KMS-11 (cell line): ENCODE data around the gene PLEKHA4.
"Not testable (repeated sequence)": the region's sequence is repeated elsewhere in the genome, so short reads cannot be mapped to it uniquely, and the experiment has no call there.

Source experiments
- H2AFZ ChIP-seq: fragments of 200-600 bp; sonication (generic); 2 replicates; pipeline ENCODE4 v1.6.1; 2016; ENCODE audit warnings: antibody characterized with exemption, mixed run types, low read depth
- H3K27ac ChIP-seq: fragments of 200-600 bp; sonication (generic); 2 replicates; pipeline ENCODE4 v1.6.1; 2016; ENCODE audit warnings: mild to moderate bottlenecking, mixed run types
- H3K27me3 ChIP-seq: fragments of 200-600 bp; sonication (generic); 2 replicates; pipeline ENCODE4 v1.6.1; 2017; ENCODE audit warnings: mild to moderate bottlenecking, low read depth, mixed run types, moderate library complexity; ENCODE audit not compliant: insufficient read depth
- H3K36me3 ChIP-seq: fragments of 200-600 bp; sonication (generic); 2 replicates; pipeline ENCODE4 v1.6.1; 2017; ENCODE audit warnings: mild to moderate bottlenecking, mixed run types; ENCODE audit not compliant: insufficient read depth
- H3K4me1 ChIP-seq: fragments of 200-600 bp; sonication (generic); 2 replicates; pipeline ENCODE4 v1.6.1; 2016; ENCODE audit warnings: mild to moderate bottlenecking, low read depth, mixed run types; ENCODE audit not compliant: poor library complexity, severe bottlenecking
- H3K4me2 ChIP-seq: fragments of 200-600 bp; sonication (generic); 2 replicates; pipeline ENCODE4 v1.7.0; 2016; ENCODE audit warnings: mild to moderate bottlenecking, mixed run types
- H3K4me3 ChIP-seq: fragments of 200-600 bp; sonication (generic); IDR thresholded peaks from 2 replicates; pipeline ENCODE4 v1.6.1; 2017; ENCODE audit warnings: low read depth, low read length, mixed read lengths; ENCODE audit not compliant: insufficient read depth
- H3K79me2 ChIP-seq: fragments of 200-600 bp; sonication (generic); 2 replicates; pipeline ENCODE4 v1.6.1; 2016; ENCODE audit warnings: low read depth, mixed run types; ENCODE audit not compliant: insufficient read depth
- H3K9ac ChIP-seq: fragments of 200-600 bp; sonication (generic); 2 replicates; pipeline ENCODE4 v1.6.1; 2016; ENCODE audit warnings: mild to moderate bottlenecking, mixed run types
- H4K20me1 ChIP-seq: fragments of 200-600 bp; sonication (generic); 2 replicates; pipeline ENCODE4 v1.6.1; 2016; ENCODE audit warnings: mild to moderate bottlenecking, mixed run types; ENCODE audit not compliant: insufficient read depth
- TF ChIP-seq, protein P1 (sequence below): fragments of 200-600 bp; sonication (generic); conservative IDR thresholded peaks from 2 replicates; pipeline ENCODE4 v1.6.1; 2017; ENCODE audit warnings: low read depth, mild to moderate bottlenecking, antibody characterized with exemption, low read length, moderate library complexity, mixed read lengths

Gene PLEKHA4

DNA sequence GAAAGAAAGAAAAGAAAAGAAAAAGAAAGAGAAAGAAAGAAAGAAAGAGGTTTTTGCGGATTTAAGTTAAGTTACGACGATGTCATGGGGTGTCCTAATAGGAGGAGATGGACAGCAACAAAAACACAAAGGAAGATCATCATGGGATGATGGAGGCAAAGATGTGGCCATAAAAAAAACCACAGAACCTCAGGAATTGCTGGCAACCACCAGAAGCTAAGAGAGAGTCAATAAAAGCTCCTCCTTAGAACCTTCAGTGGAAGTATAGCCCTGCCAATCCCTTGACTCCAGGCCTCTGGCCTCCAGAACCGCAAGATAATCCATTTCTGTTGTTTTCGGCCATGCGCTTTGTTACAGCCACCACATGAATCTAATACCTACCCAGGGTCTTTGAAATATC is 11.5 kb downstream of the PLEKHA4 start:
- Histone ChIP-seq H2AFZ (no peak overlapping the region), H3K27me3 (no peaks in the 10 kb centered on the region; the same call in 1 of the 2 replicates), H3K4me2 (no peak overlapping the region), H4K20me1 (no peaks in the 10 kb centered on the region), H3K4me1 (no peaks in the 10 kb centered on the region), H3K4me3 (no peak overlapping the region), H3K27ac (no peak overlapping the region), H3K9ac (no peak overlapping the region), H3K79me2 (no peaks in the 10 kb centered on the region), H3K36me3 (no peaks in the 10 kb centered on the region)
- TF ChIP-seq, protein P1, sequence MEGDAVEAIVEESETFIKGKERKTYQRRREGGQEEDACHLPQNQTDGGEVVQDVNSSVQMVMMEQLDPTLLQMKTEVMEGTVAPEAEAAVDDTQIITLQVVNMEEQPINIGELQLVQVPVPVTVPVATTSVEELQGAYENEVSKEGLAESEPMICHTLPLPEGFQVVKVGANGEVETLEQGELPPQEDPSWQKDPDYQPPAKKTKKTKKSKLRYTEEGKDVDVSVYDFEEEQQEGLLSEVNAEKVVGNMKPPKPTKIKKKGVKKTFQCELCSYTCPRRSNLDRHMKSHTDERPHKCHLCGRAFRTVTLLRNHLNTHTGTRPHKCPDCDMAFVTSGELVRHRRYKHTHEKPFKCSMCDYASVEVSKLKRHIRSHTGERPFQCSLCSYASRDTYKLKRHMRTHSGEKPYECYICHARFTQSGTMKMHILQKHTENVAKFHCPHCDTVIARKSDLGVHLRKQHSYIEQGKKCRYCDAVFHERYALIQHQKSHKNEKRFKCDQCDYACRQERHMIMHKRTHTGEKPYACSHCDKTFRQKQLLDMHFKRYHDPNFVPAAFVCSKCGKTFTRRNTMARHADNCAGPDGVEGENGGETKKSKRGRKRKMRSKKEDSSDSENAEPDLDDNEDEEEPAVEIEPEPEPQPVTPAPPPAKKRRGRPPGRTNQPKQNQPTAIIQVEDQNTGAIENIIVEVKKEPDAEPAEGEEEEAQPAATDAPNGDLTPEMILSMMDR = no peak

DNA sequence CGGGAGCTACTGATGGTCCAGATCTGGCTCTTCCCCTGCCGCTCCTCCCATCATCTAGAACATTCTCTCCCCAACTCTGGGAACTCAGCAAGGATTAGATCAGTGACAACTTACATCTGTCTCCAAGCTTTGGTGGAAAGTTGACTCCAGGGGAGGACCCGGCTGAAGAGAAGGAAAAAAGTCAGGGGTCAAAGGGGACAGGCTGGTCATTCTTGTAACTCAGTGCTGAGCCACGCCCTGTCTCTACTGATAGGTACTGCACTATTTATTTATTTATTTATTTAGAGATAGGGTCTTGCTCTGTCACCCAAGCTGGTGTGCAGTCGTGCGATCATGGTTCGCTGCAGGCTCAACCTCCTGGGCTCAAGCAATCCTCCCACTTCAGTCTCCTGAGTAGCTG is 14.3 kb downstream of the PLEKHA4 start:
- no peak overlapping the region for H3K27ac ChIP-seq
- H3K9ac ChIP-seq = no peak overlapping the region
- H2AFZ ChIP-seq = no peak overlapping the region
- H3K79me2 ChIP-seq = no peaks in the 10 kb centered on the region
- H3K4me1 ChIP-seq = no peaks in the 10 kb centered on the region
- no peaks in the 10 kb centered on the region for H4K20me1 ChIP-seq
- H3K4me3 ChIP-seq = no peak overlapping the region
- TF ChIP-seq, protein P1 = no peak
- H3K4me2 ChIP-seq = no peak overlapping the region
- H3K27me3 ChIP-seq = no peaks in the 10 kb centered on the region
- H3K36me3 ChIP-seq = no peaks in the 10 kb centered on the region

DNA sequence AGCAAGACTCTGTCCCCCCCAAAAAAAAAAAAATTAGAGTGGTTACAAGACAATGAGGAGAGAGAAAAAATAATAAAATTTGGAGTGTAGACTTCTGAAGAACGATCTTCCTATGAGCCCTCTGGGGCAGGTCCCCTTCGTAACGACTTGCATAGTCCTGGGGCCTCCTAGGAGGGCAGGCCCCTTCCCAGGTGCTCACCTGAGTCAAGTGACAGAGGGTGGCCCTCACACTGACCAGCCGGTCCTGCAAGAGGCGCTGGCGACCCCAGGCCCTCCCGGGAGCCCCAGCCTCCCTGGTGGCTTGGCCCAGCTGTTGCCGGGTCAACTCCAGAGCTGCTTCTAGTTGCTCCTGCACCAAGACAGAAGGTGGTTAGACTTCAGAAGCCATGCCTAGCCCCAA is 14.9 kb downstream of the PLEKHA4 start:
- no peaks in the 10 kb centered on the region for H3K27me3 ChIP-seq
- H4K20me1 ChIP-seq = no peaks in the 10 kb centered on the region
- H3K4me1 ChIP-seq = peaks cover 6% of the 10 kb centered on the region
- no peaks in the 10 kb centered on the region for H3K36me3 ChIP-seq
- H3K9ac ChIP-seq = no peak overlapping the region
- H3K4me3 ChIP-seq = no peak overlapping the region
- H2AFZ ChIP-seq = no peak overlapping the region
- TF ChIP-seq, protein P1 = no peak
- no peaks in the 10 kb centered on the region for H3K79me2 ChIP-seq
- no peak overlapping the region for H3K27ac ChIP-seq
- no peak overlapping the region for H3K4me2 ChIP-seq

DNA sequence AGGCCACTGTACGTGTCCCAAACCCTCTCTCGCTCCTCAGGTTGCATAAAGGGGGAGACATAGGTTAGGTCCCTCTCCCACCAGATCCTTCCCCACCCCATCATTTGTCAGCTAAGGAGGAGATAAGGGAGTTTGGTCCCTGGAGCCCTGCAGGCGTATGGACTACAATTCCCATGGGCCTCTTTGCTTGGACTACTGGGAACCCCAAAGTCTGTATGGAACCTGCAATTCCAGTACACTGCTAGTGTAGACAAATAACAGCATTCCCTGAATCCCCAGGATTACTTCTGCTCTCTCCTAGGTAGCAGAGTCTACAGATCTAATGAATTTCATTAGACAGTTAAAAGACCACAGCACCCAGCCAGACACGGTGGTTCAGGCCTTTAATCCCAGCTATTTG is 16.1 kb downstream of the PLEKHA4 start:
- Histone ChIP-seq H3K79me2 (no peaks in the 10 kb centered on the region), H3K4me3 (no peak overlapping the region), H4K20me1 (no peaks in the 10 kb centered on the region), H3K4me2 (no peak overlapping the region), H3K9ac (no peak overlapping the region), H2AFZ (no peak overlapping the region), H3K27me3 (no peaks in the 10 kb centered on the region), H3K27ac (no peak overlapping the region), H3K4me1 (peaks cover 6% of the 10 kb centered on the region), H3K36me3 (no peaks in the 10 kb centered on the region)
- TF ChIP-seq, protein P1 = no peak

DNA sequence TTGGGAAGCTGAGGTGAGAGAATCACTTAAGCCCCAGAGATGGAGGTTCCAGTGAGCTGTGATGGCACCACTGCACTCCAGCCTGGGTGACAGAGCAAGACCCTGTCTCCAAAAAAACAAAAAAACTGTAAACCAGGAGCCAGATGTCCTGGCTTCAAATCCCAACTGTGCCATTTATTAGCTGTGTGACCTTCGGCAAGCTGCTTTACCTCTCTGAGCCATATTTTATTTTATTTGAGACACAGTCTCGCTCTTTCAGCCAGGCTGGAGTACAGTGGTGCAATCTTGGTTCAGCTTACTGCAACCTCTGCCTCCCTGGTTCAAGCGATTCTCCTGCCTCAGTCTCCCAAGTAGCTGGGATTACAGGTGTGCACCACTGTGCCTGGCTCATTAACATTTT is 21.8 kb downstream of the PLEKHA4 start:
- H3K79me2 ChIP-seq, H3K4me2 ChIP-seq, H3K27me3 ChIP-seq, H3K4me1 ChIP-seq, H3K4me3 ChIP-seq, H3K9ac ChIP-seq, H3K36me3 ChIP-seq, H4K20me1 ChIP-seq, H2AFZ ChIP-seq, H3K27ac ChIP-seq: not testable (repeated sequence)
